HepG2 (cell line): ENCODE results near the gene NTRK2. TPM values are rescaled to one million over a fixed set of nuclear protein-coding genes. Genes with fewer than 3 reads are reported as not detected.

Source experiments
- ATAC-seq: fragments of 200-7000 bp; cut with Tn5 transposase; 3 replicates; pipeline ENCODE4 v1.9.1; 2020; ENCODE audit warnings: mild to moderate bottlenecking, moderate library complexity
- BruUV-seq: library from RNA; stranded (reverse); fragments of 400-500 nt; replicated peaks from 2 replicates; lab custom pipeline; 2021; lab: Mats Ljungman, UMichigan
- CTCF ChIA-PET: fragments of 300-600 bp; formaldehyde crosslinking; extraction: SDS; loops from one replicate; lab custom pipeline; 2021; ENCODE audit warnings: low total read pairs, inconsistent platforms, low intra/inter-chr PET ratio; lab: Yijun Ruan, JAX
- POLR2A ChIA-PET: fragments of 350-600 bp; sonication (Branson Sonifier 250); formaldehyde crosslinking; loops from one replicate; lab custom pipeline; 2020; ENCODE audit warnings: antibody characterized with exemption, inconsistent platforms; lab: Yijun Ruan, JAX
- DNase-seq: peaks from one replicate; pipeline ENCODE4 v3.0.0-alpha.2; 2015; ENCODE audit warnings: low spot score
- FAIRE-seq: peaks from 3 replicates; lab custom pipeline; 2011; peaks lifted over from hg19 to GRCh38; lab: Jason Lieb, UNC
- H2AFZ ChIP-seq: one replicate; pipeline ENCODE4 v1.6.1; 2011; ENCODE audit warnings: low read length, inconsistent platforms
- H3K27ac ChIP-seq: fragments of 300-600 bp; 3 replicates; pipeline ENCODE4 v1.8.0; 2011; ENCODE audit warnings: mixed run types, mild to moderate bottlenecking, mixed read lengths, low read length, inconsistent platforms; ENCODE audit not compliant: insufficient read depth; ENCODE audit errors: extremely low read length
- H3K27me3 ChIP-seq, 2 experiments: fragments of 200-600 bp in 1 of 2; 2 replicates in 1 of 2; 3 replicates in 1 of 2; pipeline versions ENCODE4 v1.6.0 to v1.8.0; 2011; ENCODE audit warnings: low read length in 2 of 2, mild to moderate bottlenecking in 2 of 2, moderate library complexity in 2 of 2, inconsistent platforms in 1 of 2; ENCODE audit not compliant: insufficient read depth in 2 of 2, control insufficient read depth in 1 of 2
- H3K36me3 ChIP-seq, 2 experiments: fragments of 200-600 bp in 1 of 2; replicated peaks in 1 of 2; 2 replicates in 1 of 2; 3 replicates in 1 of 2; pipeline versions ENCODE4 v1.5.1 to v1.8.0; 2011; ENCODE audit warnings: low read length in 2 of 2, inconsistent platforms in 1 of 2; ENCODE audit not compliant: insufficient read depth in 2 of 2, control insufficient read depth in 1 of 2
- H3K4me1 ChIP-seq: 2 replicates; pipeline ENCODE4 v1.5.1; 2012; ENCODE audit warnings: low read length, inconsistent platforms; ENCODE audit not compliant: insufficient read depth
- H3K4me2 ChIP-seq: 2 replicates; pipeline ENCODE4 v1.6.0; 2011; ENCODE audit warnings: low read depth, low read length, inconsistent platforms
- H3K4me3 ChIP-seq, 3 experiments: fragments of 200-600 bp in 1 of 3; sonication (generic), shearing (Covaris generic) in 1 of 3; replicated peaks in 1 of 3; 2 replicates each; pipeline ENCODE4 v1.5.1; 2011 to 2016; ENCODE audit warnings: low read length in 3 of 3, inconsistent platforms in 2 of 3, low read depth in 2 of 3, mild to moderate bottlenecking in 2 of 3, control low read depth in 1 of 3, mixed read lengths in 1 of 3; ENCODE audit not compliant: insufficient read depth in 1 of 3
- H3K79me2 ChIP-seq: one replicate; pipeline ENCODE4 v1.6.1; 2011; ENCODE audit warnings: low read length, inconsistent platforms; ENCODE audit not compliant: insufficient read depth
- H3K9ac ChIP-seq: 2 replicates; pipeline ENCODE4 v1.6.0; 2011; ENCODE audit warnings: mild to moderate bottlenecking, low read depth, low read length, inconsistent platforms; ENCODE audit not compliant: insufficient read depth
- H3K9me3 ChIP-seq: 2 replicates; pipeline ENCODE4 v1.5.1; 2012; ENCODE audit warnings: mild to moderate bottlenecking, low read length
- H4K20me1 ChIP-seq: 2 replicates; pipeline ENCODE4 v1.6.0; 2011; ENCODE audit warnings: inconsistent platforms, mild to moderate bottlenecking, low read length, moderate library complexity; ENCODE audit not compliant: insufficient read depth
- ARID2 ChIP-seq: sonication (generic); formaldehyde crosslinking; IDR thresholded peaks from 2 replicates; pipeline ENCODE4 v1.8.1; 2022; ENCODE audit warnings: mild to moderate bottlenecking, missing genetic modification reagents, borderline replicate concordance
- FOXK2 ChIP-seq: fragments of 450-650 bp; IDR thresholded peaks from 2 replicates; pipeline ENCODE4 v1.6.1; 2016
- NCOR1 ChIP-seq: fragments of 200-600 bp; sonication (generic); IDR thresholded peaks from 2 replicates; pipeline ENCODE4 v1.7.0; 2017; ENCODE audit warnings: antibody characterized with exemption, low read length, borderline replicate concordance
- PRDM4 ChIP-seq: sonication (generic); formaldehyde crosslinking; IDR thresholded peaks from 2 replicates; pipeline ENCODE4 v1.9.0; 2021; ENCODE audit warnings: missing genetic modification reagents, borderline replicate concordance
- PREB ChIP-seq: sonication (generic); formaldehyde crosslinking; IDR thresholded peaks from 2 replicates; pipeline ENCODE4 v1.4.0; 2020; ENCODE audit warnings: missing genetic modification reagents
- XRCC5 ChIP-seq: fragments of 200-400 bp; formaldehyde crosslinking; optimal IDR thresholded peaks from 2 replicates; pipeline ENCODE3; 2017; ENCODE audit warnings: mild to moderate bottlenecking, low read length
- WGBS: methylation state at CpG from one replicate; pipeline ENCODE4 v1.1.6; 2017; ENCODE audit warnings: low lambda C conversion rate; 5-methylcytosine and 5-hydroxymethylcytosine counted together
- in situ Hi-C: cut with HindIII; loops from 2 replicates; pipeline ENCODE4 v1.10.0; 2017; ENCODE audit warnings: low pct_unique_long_range_greater_than_20kb; ENCODE audit not compliant: extremely low pct_ligation_motif_present
- intact Hi-C: fragments of 100-400 bp; cut with micrococcal nuclease; formaldehyde crosslinking; loops from one replicate; pipeline ENCODE4 v1.10.0; 2022; ENCODE audit not compliant: unreplicated experiment
- polyA plus RNA-seq, 8 experiments: library from polyadenylated mRNA; depleted of rRNA in 3 of 8; stranded (reverse) in 7 of 8; unstranded in 1 of 8; fragments of >200 nt; fragmentation: Illumina TruSeq in 4 of 8; extraction: Trizol in 4 of 8; gene quantifications; 2 replicates each; pipeline versions ENCODE4 v1.2.1 to v1.2.3, GENCODE V29; 2011 to 2016; ENCODE audit warnings: low read depth in 4 of 8, missing spikeins in 1 of 8, mixed read lengths in 1 of 8; ENCODE audit not compliant: insufficient read depth in 1 of 8
- total RNA-seq, 5 experiments: library from RNA; depleted of rRNA; stranded (reverse); fragments of >200 nt; fragmentation: Illumina TruSeq; extraction: Trizol; gene quantifications; 2 replicates each; pipeline ENCODE4 v1.2.3, GENCODE V29; 2016; ENCODE audit warnings: low read depth in 1 of 5

NTRK2 gene
- total and polyA plus RNA-seq, 2 of the 13 experiments (the other 11 are each of a cell fraction or from before 2014, with no cell fraction given) = not detected

GRCh38 chr9:84845956-84846900 is 176.7 kb downstream of the NTRK2 start:
- BruUV-seq = no TSS peak
- intact Hi-C loops = no loop called here

More at GRCh38 chr9:84845956-84846900, 176.7 kb downstream of the NTRK2 start:
- Histone ChIP-seq H3K36me3 (no peaks in the 10 kb centered on the region), H3K79me2 (no peaks in the 10 kb centered on the region), H3K27ac (no peak overlapping the region), H3K4me1 (no peaks in the 10 kb centered on the region), H3K9ac (no peak overlapping the region), H4K20me1 (no peaks in the 10 kb centered on the region), H3K9me3 (no peaks in the 10 kb centered on the region), H3K4me3 (no peak overlapping the region), H2AFZ (no peak overlapping the region), H3K27me3 (no peaks in the 10 kb centered on the region), H3K4me2 (no peak overlapping the region)
- in situ Hi-C loops = no loop called here
- POLR2A ChIA-PET = no interaction called here
- TF ChIP-seq ARID2 = no peak
- no peak for TF ChIP-seq NCOR1
- no peak for TF ChIP-seq PRDM4 (CRISPR knock-in tag)
- TF ChIP-seq XRCC5 = no peak
- TF ChIP-seq FOXK2 = no peak
- no peak for TF ChIP-seq PREB
- no peak for DNase-seq
- FAIRE-seq = no peak
- CTCF ChIA-PET = no interaction called here
- no peak for ATAC-seq
- 3% methylated on average over 7 of the region's 7 CpGs for WGBS
